ENCODE measurements around the gene PNPLA7.

The PNPLA7 gene

DNA sequence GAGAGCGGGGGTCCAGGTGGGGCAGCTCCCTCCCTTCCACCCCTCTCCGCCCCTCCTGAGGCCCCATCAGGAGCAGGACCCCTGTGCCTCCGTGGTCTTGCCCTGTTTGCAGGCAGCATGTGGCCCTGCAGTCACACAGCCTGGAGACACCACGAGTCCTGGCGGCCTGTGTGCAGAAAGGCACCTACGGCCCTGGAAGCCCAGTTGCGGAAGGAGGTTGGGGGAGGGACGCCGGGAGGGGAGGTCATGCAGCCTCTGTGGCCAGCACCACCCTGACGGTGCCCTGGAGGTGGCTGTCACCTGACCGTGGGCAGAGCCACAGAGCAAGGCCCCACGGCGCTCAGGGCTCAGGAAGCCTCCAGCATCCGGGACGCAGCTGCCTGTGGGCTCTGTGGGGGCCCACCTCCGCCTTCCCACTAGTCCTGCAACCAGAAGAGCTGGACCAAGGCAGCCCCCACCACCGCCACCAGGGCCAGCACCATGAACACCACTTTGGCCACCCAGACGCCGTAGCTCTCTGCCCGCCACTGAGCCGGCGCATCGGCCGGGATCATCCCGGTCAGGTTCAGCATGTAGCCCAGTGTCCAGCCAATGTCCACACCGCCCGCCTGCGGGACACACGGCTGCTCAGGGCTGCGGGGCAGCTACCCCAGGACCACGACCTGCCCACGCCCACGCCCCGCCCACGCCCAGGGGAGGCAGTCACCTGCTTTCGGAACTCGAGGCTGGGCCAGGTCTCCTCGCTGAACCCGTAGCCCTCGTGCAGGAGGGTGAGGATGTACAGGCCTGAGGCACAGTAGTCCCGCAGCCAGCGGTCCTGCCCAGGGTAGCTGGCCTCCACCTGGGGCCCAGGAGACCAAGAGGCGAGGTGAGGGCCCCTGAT lies 115.5 kb downstream of the PNPLA7 start:
- no peak for DNase-seq (ENCODE audit: low spot score)

DNA sequence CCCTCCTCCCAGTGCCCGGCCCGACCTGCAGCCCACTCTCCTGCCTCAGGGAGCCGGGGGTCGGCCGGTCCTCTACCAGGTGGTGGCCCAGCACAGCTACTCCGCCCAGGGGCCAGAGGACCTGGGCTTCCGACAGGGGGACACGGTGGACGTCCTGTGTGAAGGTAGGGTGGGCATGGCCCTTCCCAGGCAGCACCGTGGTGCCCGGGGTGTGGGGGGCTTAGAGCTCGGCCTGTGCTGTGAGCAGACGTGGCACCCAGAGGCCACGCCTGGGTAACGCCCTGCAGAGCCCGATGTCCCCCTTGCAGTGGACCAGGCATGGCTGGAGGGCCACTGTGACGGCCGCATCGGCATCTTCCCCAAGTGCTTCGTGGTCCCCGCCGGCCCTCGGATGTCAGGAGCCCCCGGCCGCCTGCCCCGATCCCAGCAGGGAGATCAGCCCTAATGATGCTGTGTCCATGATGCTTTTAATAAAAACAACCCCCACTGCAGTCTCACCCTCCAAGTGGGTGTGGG lies 116.2 kb downstream of the PNPLA7 start:
- DNase-seq (ENCODE audit: low spot score), result no peak

DNA sequence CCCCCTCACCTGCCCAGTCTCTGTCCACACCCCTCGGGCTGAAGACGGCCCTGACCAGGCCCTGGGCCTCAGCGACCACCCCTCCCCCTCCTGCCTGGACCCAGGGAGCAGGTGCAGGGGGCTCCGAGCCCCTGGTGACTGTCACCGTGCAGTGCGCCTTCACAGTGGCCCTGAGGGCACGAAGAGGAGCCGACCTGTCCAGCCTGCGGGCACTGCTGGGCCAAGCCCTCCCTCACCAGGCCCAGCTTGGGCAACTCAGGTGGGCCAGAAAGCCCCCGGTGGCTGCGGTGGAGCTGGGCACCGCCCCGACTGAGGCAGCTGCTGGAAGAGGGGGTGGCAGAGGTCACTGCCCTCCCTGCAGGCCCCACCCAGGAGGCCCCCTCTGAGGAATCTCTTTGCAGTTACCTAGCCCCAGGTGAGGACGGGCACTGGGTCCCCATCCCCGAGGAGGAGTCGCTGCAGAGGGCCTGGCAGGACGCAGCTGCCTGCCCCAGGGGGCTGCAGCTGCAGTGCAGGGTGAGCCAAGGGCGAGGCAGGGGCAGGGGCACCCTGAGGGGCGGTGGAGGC lies 116.8 kb downstream of the PNPLA7 start:
- DNase-seq (ENCODE audit: low spot score), result no peak

DNA sequence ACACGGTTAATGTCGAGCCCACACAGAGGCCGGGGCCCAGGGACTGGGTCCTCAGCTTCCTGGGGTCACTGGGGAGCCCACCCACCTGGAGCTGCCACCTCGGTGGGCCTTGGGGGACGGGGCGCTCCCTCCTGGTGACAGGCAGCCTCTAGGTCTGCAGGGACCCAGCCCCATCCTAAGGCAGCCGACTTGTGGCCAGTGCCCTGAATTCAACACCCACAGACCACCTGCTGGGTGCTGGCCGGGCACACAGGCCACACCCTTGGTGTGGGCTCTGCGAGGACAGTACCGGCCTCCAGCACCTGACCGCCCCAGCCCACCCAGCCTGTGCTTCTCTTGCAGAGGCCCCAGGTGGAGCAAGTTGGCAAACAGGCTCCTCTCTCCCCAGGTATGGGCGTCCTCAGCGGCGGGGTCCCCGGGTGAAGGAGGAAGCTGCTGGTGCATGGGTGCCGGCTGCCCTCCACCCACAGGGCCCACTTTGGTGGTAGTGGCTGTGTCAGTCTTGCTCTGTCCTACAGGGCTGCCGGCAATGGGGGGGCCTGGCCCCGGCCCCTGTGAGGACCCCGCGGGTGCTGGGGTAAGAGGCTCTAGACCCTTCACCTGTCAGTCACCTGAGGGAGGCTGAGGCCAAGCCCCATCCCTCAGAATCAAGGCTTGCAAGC lies 117.4 kb downstream of the PNPLA7 start:
- no peak for DNase-seq (ENCODE audit: low spot score)

DNA sequence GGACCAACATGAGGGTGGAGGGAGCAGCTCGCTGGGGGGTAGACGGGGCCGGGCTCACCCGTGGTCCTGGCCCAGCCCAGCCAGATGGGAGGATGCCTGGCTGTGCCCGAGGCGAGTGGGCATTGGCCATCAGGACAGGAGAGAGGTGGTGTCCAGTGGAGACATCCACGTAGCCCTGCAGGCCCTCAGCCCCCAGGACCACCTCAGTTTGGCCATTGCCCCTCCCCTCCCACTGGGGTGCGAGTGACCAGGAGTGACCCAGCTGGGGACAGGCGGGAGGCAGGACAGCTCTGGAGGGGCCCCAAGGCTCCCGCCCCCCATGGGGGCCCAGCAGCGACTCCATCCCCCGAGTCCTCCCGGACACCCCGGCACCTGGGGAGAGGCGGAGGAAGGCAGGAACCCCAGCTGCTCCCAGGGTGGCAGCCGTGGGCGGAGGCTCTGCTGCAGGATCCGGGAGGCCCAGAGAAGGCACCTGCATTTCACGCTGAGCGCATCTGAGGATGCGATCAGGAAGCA lies 118.7 kb downstream of the PNPLA7 start:
- DNase-seq (ENCODE audit: low spot score), result no peak

DNA sequence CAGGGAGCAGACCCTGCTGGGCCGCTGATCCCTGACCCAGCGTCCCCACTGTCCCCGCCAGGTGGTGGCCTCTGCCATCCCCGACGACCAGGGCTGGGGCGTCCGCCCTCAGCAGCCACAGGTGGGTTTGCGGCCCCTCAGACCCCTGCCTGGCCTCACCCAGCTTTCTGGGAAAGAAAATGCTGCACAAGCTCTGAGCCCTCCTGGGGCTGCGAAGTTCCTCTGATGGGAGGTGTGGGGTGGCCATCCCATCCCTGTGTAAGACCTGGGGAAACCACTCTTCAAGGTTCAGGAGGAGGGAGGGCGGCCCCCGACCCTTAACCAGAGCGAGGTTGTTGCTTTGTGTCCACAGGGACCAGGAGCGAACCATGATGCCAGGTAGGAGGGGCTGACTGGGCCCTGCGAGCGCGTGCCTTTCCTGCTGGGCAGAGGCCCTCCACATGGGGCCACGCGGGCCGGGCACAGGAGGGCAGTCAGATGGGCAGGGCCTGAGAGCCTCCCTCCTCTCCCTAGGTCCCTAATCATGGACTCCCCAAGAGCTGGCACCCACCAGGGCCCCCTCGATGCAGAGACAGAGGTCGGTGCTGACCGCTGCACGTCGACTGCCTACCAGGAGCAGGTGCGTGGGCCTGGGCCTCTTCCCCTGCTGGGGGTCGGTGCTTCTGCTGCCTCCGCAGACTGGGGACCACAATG lies 119.3 kb downstream of the PNPLA7 start:
- no peak for DNase-seq (ENCODE audit: low spot score)

DNA sequence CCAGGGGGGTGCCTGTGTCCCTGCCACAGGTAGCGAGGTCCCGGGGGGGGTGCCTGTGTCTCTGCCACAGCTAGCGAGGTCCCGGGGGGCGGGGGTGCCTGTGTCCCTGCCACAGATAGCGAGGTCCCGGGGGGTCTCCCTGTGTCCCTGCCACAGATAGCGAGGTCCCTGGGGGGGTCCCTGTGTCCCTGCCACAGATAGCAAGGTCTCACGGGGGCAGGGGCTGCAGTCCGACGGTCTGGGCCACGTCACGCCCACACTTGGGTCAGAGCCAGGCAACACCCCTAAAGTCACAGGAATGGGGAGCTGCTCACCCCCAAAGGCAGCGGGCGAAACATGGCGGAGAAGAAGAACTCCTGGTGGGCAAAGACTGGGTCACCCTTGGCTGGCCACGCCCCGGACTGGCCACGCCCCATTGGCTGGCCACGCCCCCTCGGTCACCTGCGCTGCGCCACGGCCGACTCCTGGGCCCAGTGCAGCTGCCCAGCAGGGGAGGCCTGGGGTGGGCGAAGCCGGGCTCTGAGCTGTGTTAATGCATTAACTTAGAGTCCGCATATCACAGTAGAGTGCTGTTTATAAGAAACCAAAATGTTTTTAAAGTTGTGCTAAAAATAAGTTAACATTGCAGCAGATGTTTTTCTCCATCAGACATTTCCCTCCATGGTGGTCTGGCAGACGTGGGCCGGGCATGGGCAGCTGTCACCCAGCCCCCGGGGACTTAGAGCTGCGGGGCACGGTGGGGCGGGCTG lies 120.1 kb downstream of the PNPLA7 start:
- DNase-seq (ENCODE audit: low spot score), result peak; percentile 66

DNA sequence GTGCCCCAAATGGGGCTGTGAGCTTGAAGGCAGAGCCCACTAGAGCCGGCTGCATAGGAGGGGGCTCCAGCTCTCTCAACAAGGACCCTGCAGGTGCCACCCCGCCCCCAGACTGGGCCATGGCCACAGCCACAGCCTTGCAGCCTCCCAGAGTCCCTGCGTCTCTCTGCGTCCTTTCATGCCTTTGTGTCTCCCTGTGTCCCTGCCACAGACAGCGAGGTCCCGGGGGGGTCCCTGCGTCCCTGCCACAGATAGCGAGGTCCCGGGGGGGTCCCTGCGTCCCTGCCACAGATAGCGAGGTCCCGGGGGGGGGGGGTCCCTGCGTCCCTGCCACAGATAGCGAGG lies 120.7 kb downstream of the PNPLA7 start:
- no peak for DNase-seq (ENCODE audit: low spot score)

DNA sequence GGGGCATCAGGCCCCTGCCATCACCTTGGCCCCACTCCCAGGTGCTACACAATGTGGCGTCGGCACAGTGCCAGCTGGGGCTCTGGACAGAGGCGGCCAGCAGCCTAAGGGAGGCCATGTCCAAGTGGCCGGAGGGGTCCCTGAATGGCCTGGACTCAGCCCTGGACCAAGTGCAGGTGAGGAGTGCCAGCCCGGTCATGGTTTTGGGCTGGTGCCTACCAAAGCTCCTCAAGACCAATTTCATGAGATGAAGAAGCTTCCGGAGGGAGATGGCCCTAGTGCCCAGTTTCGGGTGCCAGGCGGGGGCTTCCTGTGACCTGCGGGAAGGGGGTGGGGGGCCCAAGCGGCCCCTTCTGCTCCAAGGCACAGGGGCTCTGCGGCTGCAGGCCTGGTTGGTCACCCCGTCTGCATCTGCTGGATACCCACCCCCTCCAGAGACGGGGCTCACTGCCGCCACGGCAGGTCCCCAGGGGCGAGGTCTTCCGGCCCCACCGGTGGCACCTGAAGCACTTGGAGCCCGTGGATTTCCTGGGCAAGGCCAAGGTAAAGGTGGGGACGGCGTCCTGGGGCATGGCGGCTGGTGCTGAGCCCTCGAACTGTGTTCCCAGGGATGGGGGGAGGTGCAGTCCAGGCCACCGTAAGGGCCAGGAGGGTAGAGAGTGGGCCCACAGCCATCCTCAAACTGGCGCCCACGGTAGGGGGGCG lies 121.2 kb downstream of the PNPLA7 start:
- no peak for DNase-seq (ENCODE audit: low spot score)

DNA sequence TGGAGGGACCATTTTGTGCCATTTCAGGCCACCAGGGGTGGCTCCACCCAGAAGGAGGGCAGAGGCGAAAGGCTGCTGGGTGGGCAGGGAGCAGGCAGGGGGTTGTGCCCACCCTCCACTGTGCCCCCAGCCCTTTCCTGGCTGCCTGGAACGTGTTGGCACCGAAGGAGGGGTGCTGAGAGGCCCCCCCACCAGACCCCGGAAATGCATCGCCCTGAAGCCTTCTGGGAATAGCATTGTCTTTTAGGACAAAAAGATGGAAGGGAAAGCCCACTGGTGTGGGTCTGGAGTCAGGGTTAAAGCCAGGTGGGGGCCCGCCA lies 121.9 kb downstream of the PNPLA7 start:
- no peak for DNase-seq (ENCODE audit: low spot score)

DNA sequence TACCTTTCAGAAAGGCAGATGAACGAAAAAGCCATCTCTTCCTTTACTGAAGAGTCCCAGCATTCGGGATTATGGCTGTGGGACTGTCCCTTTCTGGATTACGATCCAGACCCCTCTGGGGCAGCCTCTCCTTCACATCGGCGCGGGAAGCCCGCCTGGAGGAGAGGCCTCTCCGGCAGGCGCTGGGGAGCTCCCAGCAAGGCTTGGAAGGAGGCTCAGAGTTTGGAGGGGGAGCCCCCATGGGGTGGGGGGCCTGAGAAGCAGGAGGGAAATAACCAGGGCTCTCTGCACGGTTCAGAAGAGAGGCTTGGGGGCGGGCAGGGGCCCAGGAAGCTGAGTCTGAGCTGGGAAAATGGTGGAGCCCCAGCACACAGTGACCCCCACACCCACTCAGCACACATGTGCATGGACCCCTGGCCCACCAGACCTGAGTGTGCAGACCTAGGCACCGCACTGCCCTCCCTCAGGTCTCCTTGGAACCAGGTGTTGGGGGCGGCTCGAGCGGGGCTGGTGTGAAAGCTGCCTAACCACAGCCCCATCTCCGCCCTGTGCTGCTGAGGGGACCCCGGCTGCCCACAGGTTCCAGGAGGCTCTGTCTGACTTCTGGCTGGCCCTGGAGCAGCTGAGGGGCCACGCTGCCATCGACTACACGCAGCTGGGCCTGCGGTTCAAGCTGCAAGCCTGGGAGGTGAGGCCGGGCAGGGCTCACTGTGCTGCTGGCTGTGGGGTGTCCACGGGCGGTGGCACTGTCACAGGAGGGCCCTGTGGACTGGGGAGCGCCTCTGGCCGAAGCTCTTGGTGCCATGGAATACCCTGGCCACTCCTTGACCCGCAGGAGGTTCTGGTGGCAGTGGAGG lies 122.5 kb downstream of the PNPLA7 start:
- no peak for DNase-seq (ENCODE audit: low spot score)

DNA sequence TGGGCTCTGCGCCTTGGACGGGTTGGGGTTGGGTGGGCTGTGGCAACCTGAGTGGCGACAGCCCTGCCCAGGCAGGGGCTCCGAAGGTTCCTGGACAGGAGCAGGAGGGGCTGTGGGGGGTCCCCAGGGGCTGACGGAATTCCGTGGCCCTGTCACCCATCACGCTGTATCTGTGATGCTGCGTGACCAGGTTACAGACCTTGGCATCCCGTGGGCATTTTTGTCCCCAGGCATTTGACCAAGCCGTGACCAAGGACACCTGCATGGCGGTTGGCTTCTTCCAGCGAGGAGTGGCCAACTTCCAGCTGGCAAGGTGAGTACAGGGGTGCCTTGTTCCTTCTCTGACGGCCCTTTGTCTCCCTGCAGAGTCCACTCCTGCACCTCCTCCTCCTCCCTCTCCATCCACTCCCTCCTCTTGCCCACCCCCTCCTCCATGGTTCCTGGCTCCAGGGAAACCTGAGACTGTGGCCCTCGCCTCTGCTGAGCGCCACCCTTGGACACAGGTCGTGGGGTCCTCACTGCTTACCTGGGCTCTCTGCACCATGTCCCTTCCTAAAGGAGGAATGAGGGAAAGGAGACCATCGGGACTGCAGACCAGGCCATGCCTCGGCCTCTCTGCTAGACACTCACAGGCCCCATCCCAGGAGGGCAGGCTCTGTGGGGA lies 124.1 kb downstream of the PNPLA7 start:
- no peak for DNase-seq (ENCODE audit: low spot score)

DNA sequence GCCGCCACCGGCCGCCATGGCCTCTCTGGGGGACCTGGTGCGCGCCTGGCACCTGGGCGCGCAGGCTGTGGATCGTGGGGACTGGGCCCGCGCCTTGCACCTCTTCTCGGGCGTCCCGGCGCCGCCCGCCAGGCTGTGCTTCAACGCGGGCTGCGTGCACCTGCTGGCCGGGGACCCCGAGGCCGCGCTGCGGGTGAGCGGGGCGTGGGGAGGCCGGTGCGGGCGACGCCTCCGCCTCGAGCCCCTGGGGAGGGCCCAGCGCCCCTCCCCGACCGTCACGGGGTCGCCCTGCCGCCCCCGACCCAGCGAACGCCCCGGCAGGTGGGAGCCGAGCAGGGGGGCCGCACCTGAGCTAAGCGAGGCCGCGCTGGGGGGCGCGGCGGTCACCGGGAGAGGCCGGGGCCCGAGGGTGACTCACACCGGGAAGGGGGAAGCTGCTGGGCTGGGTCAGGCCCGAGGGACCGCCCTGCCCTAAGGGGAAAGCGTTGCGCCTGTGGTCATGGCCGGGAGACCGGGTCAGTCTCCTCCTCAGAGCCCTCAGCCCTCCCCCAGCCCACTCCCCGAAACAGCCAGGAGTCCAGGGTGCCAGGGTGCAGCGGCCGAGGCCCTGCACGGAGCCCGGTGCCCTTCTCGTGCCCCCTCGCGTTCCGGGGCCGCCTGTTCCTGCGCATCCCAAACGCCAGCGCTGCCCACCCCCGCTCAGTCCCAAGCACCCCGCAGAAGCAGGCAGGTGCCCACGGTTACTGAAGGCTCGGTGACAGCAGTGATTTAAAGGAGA lies 126.5 kb downstream of the PNPLA7 start:
- DNase-seq (ENCODE audit: low spot score), result peak; percentile 63

DNA sequence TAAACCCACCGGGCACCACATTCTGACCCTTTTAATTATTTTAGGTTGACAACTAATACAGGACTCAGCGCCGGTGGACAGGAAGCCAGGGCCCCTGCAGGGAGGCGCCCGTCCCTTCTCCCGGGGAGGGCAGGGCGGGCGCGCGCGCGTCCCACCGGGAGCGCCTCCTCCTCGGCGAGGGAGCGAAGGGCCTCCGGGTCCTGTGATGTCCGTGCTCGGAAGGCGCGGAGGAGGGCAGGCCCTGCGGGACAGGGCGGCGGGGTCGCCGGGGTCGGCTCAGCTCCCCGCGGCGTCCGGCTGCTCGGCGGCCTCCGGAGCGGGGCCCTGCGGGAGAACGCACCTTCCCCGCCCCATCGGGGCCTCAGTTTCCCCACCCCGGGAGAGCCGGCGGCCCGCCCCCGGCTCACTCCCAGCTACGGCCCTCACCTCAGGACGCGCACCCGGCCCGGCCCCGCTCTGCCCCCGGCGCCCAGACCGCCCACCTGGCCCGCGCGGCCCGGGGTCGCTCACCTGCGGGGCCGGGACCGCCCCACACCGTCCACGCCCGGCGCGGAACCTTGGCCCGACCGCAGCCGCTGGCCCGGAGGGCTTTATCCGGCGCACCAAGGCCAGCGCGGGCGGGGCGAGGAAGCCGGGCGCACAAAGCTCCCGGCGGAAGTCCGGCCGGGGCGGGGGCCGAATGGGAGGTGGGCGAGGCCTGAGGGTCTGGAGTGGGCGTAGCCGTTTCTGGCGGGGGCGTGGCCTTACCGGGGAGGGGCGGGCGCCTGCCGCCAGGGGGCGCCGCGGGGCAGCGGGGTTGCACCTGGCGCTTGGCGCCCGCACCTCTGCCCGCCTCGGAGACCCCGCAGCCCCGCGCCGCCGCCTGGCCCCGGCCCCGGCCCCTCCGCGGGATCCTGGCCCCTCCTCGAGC lies 127.3 kb downstream of the PNPLA7 start, which contains the start of the genes EXD3 and NOXA1:
EXD3 (minus strand) TSS at position 559 of the 910 bp plus-strand sequence. CDS start 27,805 bp downstream, outside the sequence.
NOXA1 (plus strand) TSS at position 790 of the 910 bp plus-strand sequence. CDS start 137 bp downstream, outside the sequence.
- DNase-seq (ENCODE audit: low spot score), result peak; percentile 90

DNA sequence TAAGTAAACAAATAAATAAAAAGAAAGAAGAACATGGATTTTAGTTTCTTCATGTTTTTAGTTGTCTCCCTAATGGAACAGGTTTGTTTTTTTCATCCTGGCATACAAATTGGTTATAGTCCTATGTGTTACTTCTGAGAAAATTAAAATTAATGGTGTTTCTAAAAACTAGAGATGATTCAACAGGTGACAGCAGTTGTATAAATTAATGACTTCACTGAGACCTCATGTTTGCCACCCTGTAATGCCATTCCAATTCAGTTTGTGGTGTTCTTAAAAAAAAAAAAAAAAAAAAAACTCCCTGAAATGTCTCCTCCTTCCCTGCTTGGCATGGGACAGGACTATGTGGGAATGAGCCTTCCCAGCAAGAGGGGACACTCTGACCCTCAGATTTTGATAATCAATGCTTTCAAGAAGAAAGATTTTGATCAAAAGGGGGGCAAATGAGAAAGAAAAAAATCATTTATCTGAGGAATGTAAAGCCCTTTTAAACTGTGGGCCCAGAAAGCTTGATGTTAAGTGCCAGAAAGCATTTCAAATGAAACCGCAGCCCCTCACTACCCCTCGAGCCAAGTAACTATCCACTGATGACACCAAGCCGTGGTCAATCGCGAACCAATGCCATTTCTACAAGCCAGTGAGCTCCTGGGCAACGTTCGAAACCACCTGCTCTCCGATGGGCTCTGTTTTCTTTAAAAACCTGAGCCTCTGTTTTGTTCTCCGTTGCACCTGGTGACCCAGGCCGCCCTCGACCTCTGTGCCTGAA lies 128.2 kb downstream of the PNPLA7 start:
- no peak for DNase-seq (ENCODE audit: low spot score)

Measured in SW480 (cell line).